PC-3 (cell line): ENCODE measurements around the gene NHS. TPM values are rescaled to one million over a fixed set of nuclear protein-coding genes. Genes with fewer than 3 reads are reported as not detected.

ENCODE experiments used
- ATAC-seq: fragments of 200-7000 bp; cut with Tn5 transposase; 2 replicates; pipeline ENCODE4 v1.9.1; 2020; ENCODE audit warnings: mild to moderate bottlenecking, moderate library complexity
- BruUV-seq: library from RNA; stranded (reverse); fragments of 400-500 nt; replicated peaks from 2 replicates; lab custom pipeline; 2021; lab: Mats Ljungman, UMichigan
- CTCF ChIA-PET: fragments of 300-600 bp; sonication (Branson Sonifier 250); formaldehyde crosslinking; loops from one replicate; lab custom pipeline; 2022; ENCODE audit warnings: antibody characterized with exemption; lab: Charles Lee
- POLR2A ChIA-PET: fragments of 300-600 bp; sonication (Branson Sonifier 250); formaldehyde crosslinking; loops from one replicate; lab custom pipeline; 2022; ENCODE audit warnings: antibody characterized with exemption; ENCODE audit not compliant: unreplicated experiment; lab: Charles Lee
- DNase-seq: peaks from one replicate; pipeline ENCODE4 v3.0.0-alpha.2; 2015
- H2AFZ ChIP-seq: fragments of 300-600 bp; sonication (generic); 2 replicates; pipeline ENCODE4 v1.6.0; 2016; ENCODE audit warnings: antibody characterized with exemption, low read length
- H3F3A ChIP-seq: fragments of 300-600 bp; sonication (generic); one replicate; pipeline ENCODE4 v1.6.0; 2017; ENCODE audit warnings: antibody characterized with exemption, low read length, control low read depth, mild to moderate bottlenecking; ENCODE audit not compliant: unreplicated experiment
- H3K27ac ChIP-seq: fragments of 300-600 bp; sonication (generic); 2 replicates; pipeline ENCODE4 v1.5.1; 2016; ENCODE audit warnings: mild to moderate bottlenecking, low read length
- H3K27me3 ChIP-seq: fragments of 300-600 bp; sonication (generic); 2 replicates; pipeline ENCODE4 v1.6.1; 2016; ENCODE audit warnings: low read length, mixed read lengths
- H3K36me3 ChIP-seq: fragments of 300-600 bp; sonication (generic); 2 replicates; pipeline ENCODE4 v1.6.1; 2016; ENCODE audit warnings: low read depth, mixed run types, low read length, mixed read lengths
- H3K4me1 ChIP-seq: fragments of 300-600 bp; sonication (generic); 2 replicates; pipeline ENCODE4 v1.5.1; 2016; ENCODE audit warnings: low read length; ENCODE audit not compliant: insufficient read depth
- H3K4me2 ChIP-seq: fragments of 300-600 bp; sonication (generic); 2 replicates; pipeline ENCODE4 v1.6.0; 2016; ENCODE audit warnings: low read length
- H3K4me3 ChIP-seq: fragments of 300-600 bp; sonication (generic); 2 replicates; pipeline ENCODE4 v1.5.1; 2016; ENCODE audit warnings: mild to moderate bottlenecking, low read length, mixed read lengths
- H3K79me2 ChIP-seq: fragments of 300-600 bp; sonication (generic); 2 replicates; pipeline ENCODE4 v1.6.1; 2017; ENCODE audit warnings: low read length, mixed read lengths
- H3K9ac ChIP-seq: fragments of 300-600 bp; sonication (generic); 2 replicates; pipeline ENCODE4 v1.6.0; 2016; ENCODE audit warnings: mild to moderate bottlenecking, low read length
- H3K9me2 ChIP-seq: fragments of 300-600 bp; sonication (generic); replicated peaks from 2 replicates; pipeline ENCODE4 v1.6.1; 2016; ENCODE audit warnings: mixed run types, low read length, mixed read lengths
- H3K9me3 ChIP-seq: fragments of 300-600 bp; sonication (generic); 2 replicates; pipeline ENCODE4 v1.6.1; 2016; ENCODE audit warnings: low read length, mixed read lengths
- H4K20me1 ChIP-seq: fragments of 300-600 bp; sonication (generic); 2 replicates; pipeline ENCODE4 v1.6.1; 2016; ENCODE audit warnings: low read length, mixed read lengths
- CTCF ChIP-seq: fragments of 300-600 bp; sonication (generic); conservative IDR thresholded peaks from 2 replicates; pipeline ENCODE4 v1.5.1; 2017; ENCODE audit warnings: antibody characterized with exemption, low read depth, mild to moderate bottlenecking, low read length
- EZH2 ChIP-seq: fragments of 300-600 bp; sonication (generic); IDR thresholded peaks from one replicate; pipeline ENCODE4 v1.6.1; 2017; ENCODE audit warnings: antibody characterized with exemption, mild to moderate bottlenecking, low read length; ENCODE audit not compliant: unreplicated experiment
- EZH2phosphoT487 ChIP-seq: fragments of 300-600 bp; sonication (generic); IDR thresholded peaks from 2 replicates; pipeline ENCODE4 v1.6.1; 2018; ENCODE audit warnings: mild to moderate bottlenecking, antibody characterized with exemption, low read length, borderline replicate concordance
- intact Hi-C: fragments of 100-400 bp; cut with micrococcal nuclease; formaldehyde crosslinking; loops from 2 replicates; pipeline ENCODE4 v1.9.0; 2023
- total RNA-seq: library from RNA; depleted of rRNA; stranded (reverse); fragments of >200 nt; gene quantifications from 2 replicates; pipeline ENCODE4 v1.2.3, GENCODE V29; 2014

NHS gene
- total RNA-seq, 1 experiment from 2014 or later = 4.9 TPM

GRCh38 chrX:17725181-17725580 lies 350.2 kb downstream of the NHS start:
- CTCF ChIA-PET = no interaction called here
- no peaks in the 10 kb centered on the region for H3K4me1 ChIP-seq
- no peaks in the 10 kb centered on the region for H3K79me2 ChIP-seq
- POLR2A ChIA-PET = no interaction called here
- H3K4me2 ChIP-seq = no peak overlapping the region
- no peaks in the 10 kb centered on the region for H3K36me3 ChIP-seq
- H3K27ac ChIP-seq = no peak overlapping the region
- H4K20me1 ChIP-seq = no peaks in the 10 kb centered on the region
- no peak overlapping the region for H2AFZ ChIP-seq
- H3K9me2 ChIP-seq = no peaks in the 10 kb centered on the region
- ATAC-seq (no peak), DNase-seq (peak; percentile 15)
- H3K9ac ChIP-seq = no peak overlapping the region
- no TSS peak for BruUV-seq
- H3F3A ChIP-seq = no peaks in the 10 kb centered on the region
- H3K9me3 ChIP-seq = no peaks in the 10 kb centered on the region
- TF ChIP-seq EZH2 (no peak), CTCF (no peak), EZH2phosphoT487 (no peak)
- H3K27me3 ChIP-seq = no peaks in the 10 kb centered on the region
- no peak overlapping the region for H3K4me3 ChIP-seq
- intact Hi-C loops = no loop called here

- no peak overlapping the region for H3K9ac ChIP-seq
- ChIA-PET POLR2A (no interaction called here), CTCF (no interaction called here)
- no peak overlapping the region for H3K4me3 ChIP-seq
- no peak overlapping the region for H3K27ac ChIP-seq
- H3K4me1 ChIP-seq = peaks cover 4% of the 10 kb centered on the region
- DNase-seq (no peak), ATAC-seq (no peak)
- H3F3A ChIP-seq = no peaks in the 10 kb centered on the region
- no peaks in the 10 kb centered on the region for H3K79me2 ChIP-seq
- TF ChIP-seq EZH2 (no peak), CTCF (no peak), EZH2phosphoT487 (no peak)
- no peaks in the 10 kb centered on the region for H3K9me3 ChIP-seq
- intact Hi-C loops = loop anchor here (10.0 kb wide), 1 partner anchor 623 kb away; the partner anchor contains the start of gene SCML2
- H4K20me1 ChIP-seq = no peaks in the 10 kb centered on the region
- H3K27me3 ChIP-seq = no peaks in the 10 kb centered on the region
- H3K9me2 ChIP-seq = no peaks in the 10 kb centered on the region
- BruUV-seq = no TSS peak
- no peak overlapping the region for H3K4me2 ChIP-seq
- no peak overlapping the region for H2AFZ ChIP-seq
- no peaks in the 10 kb centered on the region for H3K36me3 ChIP-seq
These were observed 357.3 kb downstream of the NHS start for GRCh38 chrX:17732138-17732783.

- Histone ChIP-seq H3K4me2 (no peak overlapping the region), H3K9me3 (no peaks in the 10 kb centered on the region), H3K79me2 (peaks cover 30% of the 10 kb centered on the region), H3F3A (no peaks in the 10 kb centered on the region), H2AFZ (no peak overlapping the region), H3K36me3 (no peaks in the 10 kb centered on the region), H4K20me1 (no peaks in the 10 kb centered on the region; the same call in 1 of the 2 replicates), H3K9ac (no peak overlapping the region), H3K27me3 (no peaks in the 10 kb centered on the region), H3K4me3 (no peak overlapping the region), H3K9me2 (no peaks in the 10 kb centered on the region), H3K27ac (no peak overlapping the region), H3K4me1 (peaks cover 4% of the 10 kb centered on the region)
- ChIA-PET CTCF (no interaction called here), POLR2A (no interaction called here)
- no TSS peak for BruUV-seq
- DNase-seq (no peak), ATAC-seq (no peak)
- no peak for TF ChIP-seq EZH2phosphoT487
- no peak for TF ChIP-seq CTCF
- TF ChIP-seq EZH2 = no peak
- intact Hi-C loops = loop anchor here (5.0 to 10.0 kb wide), 3 partner anchors 33 to 619 kb away; partner anchors contain the start of gene SCML2
These were observed 360.4 kb downstream of the NHS start for GRCh38 chrX:17735406-17735805.
